DOHH2 (cell line): ENCODE data around the gene TCTN3.

ENCODE experiments used
- H3F3A ChIP-seq: fragments of 200-600 bp; sonication (generic), shearing (Covaris generic); 2 replicates; pipeline ENCODE4 v1.6.0; 2016; ENCODE audit warnings: antibody characterized with exemption, mild to moderate bottlenecking; ENCODE audit not compliant: control insufficient read depth, insufficient read depth
- H3K27ac ChIP-seq: fragments of 200-600 bp; sonication (generic); 2 replicates; pipeline ENCODE4 v1.5.1; 2014; ENCODE audit warnings: low read depth, mild to moderate bottlenecking, low read length, moderate library complexity
- H3K27me3 ChIP-seq: fragments of 200-600 bp; sonication (generic); 2 replicates; pipeline ENCODE4 v1.6.1; 2014; ENCODE audit warnings: mild to moderate bottlenecking, low read length, mixed read lengths; ENCODE audit not compliant: control insufficient read depth
- H3K36me3 ChIP-seq: fragments of 200-600 bp; sonication (generic); 2 replicates; pipeline ENCODE4 v1.6.1; 2014; ENCODE audit warnings: mild to moderate bottlenecking, low read length, moderate library complexity, mixed read lengths; ENCODE audit not compliant: control insufficient read depth
- H3K4me1 ChIP-seq: fragments of 200-600 bp; sonication (generic); 2 replicates; pipeline ENCODE4 v1.6.1; 2014; ENCODE audit warnings: mild to moderate bottlenecking, low read length, mixed read lengths; ENCODE audit not compliant: control insufficient read depth
- H3K4me2 ChIP-seq: fragments of 200-600 bp; sonication (generic); 2 replicates; pipeline ENCODE4 v1.6.0; 2014; ENCODE audit warnings: mild to moderate bottlenecking, low read length, moderate library complexity
- H3K4me3 ChIP-seq: fragments of 200-600 bp; sonication (generic); 2 replicates; pipeline ENCODE4 v1.5.1; 2014; ENCODE audit warnings: mild to moderate bottlenecking, low read length, mixed read lengths
- H3K79me2 ChIP-seq: fragments of 200-600 bp; sonication (generic); 2 replicates; pipeline ENCODE4 v1.6.1; 2014; ENCODE audit warnings: mild to moderate bottlenecking, low read length, mixed read lengths; ENCODE audit not compliant: control insufficient read depth
- H3K9me2 ChIP-seq: fragments of 200-600 bp; sonication (generic); replicated peaks from 2 replicates; pipeline ENCODE4 v1.6.1; 2014; ENCODE audit warnings: mild to moderate bottlenecking, low read length, mixed read lengths; ENCODE audit not compliant: control insufficient read depth
- H3K9me3 ChIP-seq: fragments of 200-600 bp; sonication (generic); 2 replicates; pipeline ENCODE4 v1.6.1; 2014; ENCODE audit warnings: antibody characterized with exemption, low read length, mixed read lengths; ENCODE audit not compliant: control insufficient read depth, insufficient read depth
- H4K20me1 ChIP-seq: fragments of 200-600 bp; sonication (generic); 2 replicates; pipeline ENCODE4 v1.6.0; 2014; ENCODE audit warnings: low read depth, mild to moderate bottlenecking, antibody characterized with exemption, low read length, moderate library complexity; ENCODE audit not compliant: control insufficient read depth, insufficient read depth
- CTCF ChIP-seq: fragments of 200-600 bp; sonication (generic); IDR thresholded peaks from one replicate; pipeline ENCODE4 v1.5.1; 2014; ENCODE audit warnings: antibody characterized with exemption, mild to moderate bottlenecking, low read depth, low read length; ENCODE audit not compliant: poor library complexity, severe bottlenecking
- EZH2phosphoT487 ChIP-seq: fragments of 200-600 bp; sonication (generic); IDR thresholded peaks from 2 replicates; pipeline ENCODE4 v1.6.1; 2017; ENCODE audit warnings: borderline replicate concordance, mild to moderate bottlenecking, antibody characterized with exemption, low read length, moderate library complexity, mixed read lengths

TCTN3 gene

GRCh38 chr10:95706573-95706972, 12.8 kb upstream of the TCTN3 start:
- Histone ChIP-seq H3K27ac (no peak overlapping the region), H3K9me3 (no peaks in the 10 kb centered on the region), H3K4me2 (no peak overlapping the region), H3K27me3 (no peaks in the 10 kb centered on the region), H3K79me2 (no peaks in the 10 kb centered on the region), H4K20me1 (no peaks in the 10 kb centered on the region), H3K4me3 (no peak overlapping the region), H3F3A (no peaks in the 10 kb centered on the region), H3K9me2 (no peaks in the 10 kb centered on the region), H3K4me1 (no peaks in the 10 kb centered on the region), H3K36me3 (no peaks in the 10 kb centered on the region)
- TF ChIP-seq EZH2phosphoT487 (no peak), CTCF (no peak)

GRCh38 chr10:95698415-95698814, 4.7 kb upstream of the TCTN3 start:
- Histone ChIP-seq H3F3A (0 out of 2 replicates have a peak, but pooled peaks cover 9% of the 10 kb centered on the region), H3K4me1 (peaks cover 14% of the 10 kb centered on the region), H3K4me3 (no peak overlapping the region), H3K79me2 (peaks cover 3% of the 10 kb centered on the region), H4K20me1 (no peaks in the 10 kb centered on the region), H3K27me3 (no peaks in the 10 kb centered on the region), H3K9me2 (no peaks in the 10 kb centered on the region), H3K36me3 (peaks cover 2% of the 10 kb centered on the region), H3K4me2 (no peak overlapping the region), H3K9me3 (peaks cover 10% of the 10 kb centered on the region; the same call in 1 of the 2 replicates), H3K27ac (no peak overlapping the region)
- TF ChIP-seq EZH2phosphoT487 (no peak), CTCF (no peak)

- Histone ChIP-seq H3K27ac (no peak overlapping the region), H4K20me1 (no peaks in the 10 kb centered on the region), H3K36me3 (peaks cover 12% of the 10 kb centered on the region), H3K4me1 (peaks cover 21% of the 10 kb centered on the region), H3K79me2 (peaks cover 13% of the 10 kb centered on the region), H3F3A (0 out of 2 replicates have a peak, but pooled peaks cover 9% of the 10 kb centered on the region), H3K9me3 (peaks cover 10% of the 10 kb centered on the region; the same call in 1 of the 2 replicates), H3K27me3 (no peaks in the 10 kb centered on the region), H3K9me2 (no peaks in the 10 kb centered on the region), H3K4me3 (no peak overlapping the region), H3K4me2 (no peak overlapping the region; the same call in 1 of the 2 replicates)
- TF ChIP-seq EZH2phosphoT487 (no peak), CTCF (no peak)
Measured at GRCh38 chr10:95697429-95697828, 3.7 kb upstream of the TCTN3 start.
